HG02623 (cell line): ENCODE data around the gene SMC1B.
"Not testable (repeated sequence)": the region's sequence is repeated elsewhere in the genome, so short reads cannot be mapped to it uniquely, and the experiment has no call there.

ENCODE experiments used
- ATAC-seq: cut with Tn5 transposase; IDR thresholded peaks from one replicate; pipeline ENCODE4 v1.9.1; 2021; ENCODE audit warnings: moderate library complexity; ENCODE audit not compliant: unreplicated experiment

SMC1B gene

DNA sequence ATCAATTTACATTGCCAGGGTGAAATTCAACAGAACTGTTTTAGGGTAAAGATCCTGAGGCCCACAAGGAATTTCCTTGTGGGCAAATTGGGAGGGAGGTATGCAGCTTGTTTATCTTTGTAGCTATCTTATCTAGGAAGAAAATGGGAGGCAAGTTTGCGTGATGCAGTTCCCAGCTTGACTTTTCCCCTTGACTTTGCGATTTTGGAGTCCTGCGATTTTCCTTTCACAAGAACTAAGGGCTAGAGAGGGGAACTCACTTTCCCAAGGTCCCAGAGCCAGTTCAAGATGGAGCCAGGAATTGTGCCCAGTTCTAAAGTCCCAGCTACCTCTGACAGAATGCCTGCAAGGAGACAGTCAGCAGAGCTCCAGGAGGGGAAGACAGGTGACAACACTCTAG is 30.8 kb upstream of the SMC1B start:
- ATAC-seq = no peak

DNA sequence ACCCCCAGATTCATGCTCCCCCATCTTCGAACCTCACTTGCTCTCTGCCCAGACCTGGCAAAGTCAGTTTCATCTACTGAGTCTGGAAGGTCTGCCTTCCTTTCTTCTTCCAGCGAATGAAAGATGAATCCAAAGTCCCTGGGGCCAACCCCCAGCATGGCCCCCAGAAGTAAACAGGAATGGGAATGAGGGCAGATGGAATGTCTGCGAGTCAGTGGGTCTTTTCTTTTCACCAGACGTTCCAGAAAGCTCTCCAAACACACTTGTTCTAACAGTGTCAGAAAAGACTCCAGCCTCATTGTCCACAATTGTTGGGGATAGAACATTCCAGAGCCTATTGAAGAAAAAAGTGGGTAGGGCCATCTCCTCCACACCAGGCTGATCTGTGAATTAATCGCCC is 28.7 kb upstream of the SMC1B start:
- ATAC-seq = no peak

DNA sequence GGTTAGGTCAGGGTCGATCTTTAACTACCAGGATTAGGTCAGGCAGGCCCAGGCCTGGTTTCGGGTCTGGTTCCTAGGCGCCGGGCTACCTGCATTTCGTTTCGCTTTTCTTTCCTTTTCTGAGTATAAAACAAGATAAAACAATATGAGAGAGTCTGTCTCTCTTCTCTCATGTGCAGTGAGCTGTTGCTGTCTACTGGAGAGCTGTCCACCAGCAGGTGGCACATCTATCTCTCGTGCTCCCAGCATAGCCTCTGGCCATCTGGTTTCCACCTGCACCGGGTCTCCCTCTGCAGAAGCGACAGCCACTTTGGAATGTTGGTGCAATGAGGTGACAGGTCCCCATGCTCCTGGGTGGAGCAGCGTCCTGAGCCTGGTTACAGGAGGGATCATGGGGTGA is 27.7 kb upstream of the SMC1B start:
- ATAC-seq = no peak

DNA sequence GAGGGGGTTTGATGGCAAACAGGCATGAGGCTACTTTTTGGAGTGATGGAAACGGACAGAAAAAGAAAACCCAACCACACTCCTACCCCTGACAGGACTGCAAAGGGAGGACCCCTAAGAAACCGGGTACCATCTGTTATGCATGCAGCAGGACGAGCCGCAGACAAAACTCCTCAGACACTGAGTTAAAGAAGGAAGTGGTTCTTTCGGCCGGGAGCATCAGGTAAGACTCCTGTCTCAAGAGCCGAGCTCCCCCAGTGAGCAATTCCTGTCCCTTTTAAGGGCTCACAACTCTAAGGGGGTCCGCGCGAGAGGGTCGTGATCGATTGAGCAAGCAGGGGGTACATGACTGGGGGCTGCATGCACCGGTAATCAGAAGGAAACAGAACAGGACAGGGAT is 27.3 kb upstream of the SMC1B start:
- ATAC-seq = not testable (repeated sequence)

DNA sequence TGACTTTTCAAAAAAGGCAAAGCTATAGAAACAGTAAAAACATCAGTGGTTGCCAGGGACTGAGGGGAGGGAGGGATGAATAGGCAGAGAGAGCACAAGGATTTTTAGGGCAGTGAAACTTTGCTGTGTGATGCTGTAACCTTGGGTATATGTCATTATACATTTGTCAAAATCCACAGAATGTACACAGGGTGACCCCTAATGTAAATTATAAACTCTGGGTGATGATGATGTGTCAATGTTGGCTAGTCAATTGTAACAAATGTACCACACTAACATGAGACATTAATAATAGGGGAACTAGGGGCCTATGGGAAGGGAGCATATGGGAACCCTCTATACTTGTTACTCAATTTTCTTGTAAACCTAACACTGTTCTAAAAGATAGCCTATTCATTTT is 24.9 kb upstream of the SMC1B start:
- ATAC-seq = no peak

DNA sequence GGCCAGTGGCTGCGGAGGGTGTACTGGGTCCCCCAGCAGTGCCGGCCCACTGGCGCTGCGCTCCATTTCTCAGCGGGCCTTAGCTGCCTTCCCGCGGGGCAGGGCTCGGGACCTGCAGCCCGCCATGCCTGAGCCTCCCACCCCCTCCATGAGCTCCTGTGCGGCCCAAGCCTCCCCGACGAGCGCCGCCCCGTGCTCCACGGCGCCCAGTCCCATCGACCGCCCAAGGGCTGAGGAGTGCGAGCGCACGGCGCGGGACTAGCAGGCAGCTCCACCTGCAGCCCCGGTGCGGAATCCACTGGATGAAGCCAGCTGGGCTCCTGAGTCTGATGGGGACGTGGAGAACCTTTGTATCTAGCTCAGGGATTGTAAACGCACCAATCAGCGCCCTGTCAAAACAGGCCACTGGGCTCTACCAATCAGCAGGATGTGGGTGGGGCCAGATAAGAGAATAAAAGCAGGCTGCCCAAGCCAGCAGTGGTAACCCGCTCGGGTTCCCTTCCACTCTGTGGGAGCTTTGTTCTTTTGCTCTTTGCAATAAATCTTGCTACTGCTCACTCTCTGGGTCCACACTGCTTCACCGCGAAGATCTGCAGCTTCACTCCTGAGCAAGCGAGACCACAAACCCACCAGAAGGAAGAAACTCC is 23.6 kb upstream of the SMC1B start:
- not testable (repeated sequence) for ATAC-seq

DNA sequence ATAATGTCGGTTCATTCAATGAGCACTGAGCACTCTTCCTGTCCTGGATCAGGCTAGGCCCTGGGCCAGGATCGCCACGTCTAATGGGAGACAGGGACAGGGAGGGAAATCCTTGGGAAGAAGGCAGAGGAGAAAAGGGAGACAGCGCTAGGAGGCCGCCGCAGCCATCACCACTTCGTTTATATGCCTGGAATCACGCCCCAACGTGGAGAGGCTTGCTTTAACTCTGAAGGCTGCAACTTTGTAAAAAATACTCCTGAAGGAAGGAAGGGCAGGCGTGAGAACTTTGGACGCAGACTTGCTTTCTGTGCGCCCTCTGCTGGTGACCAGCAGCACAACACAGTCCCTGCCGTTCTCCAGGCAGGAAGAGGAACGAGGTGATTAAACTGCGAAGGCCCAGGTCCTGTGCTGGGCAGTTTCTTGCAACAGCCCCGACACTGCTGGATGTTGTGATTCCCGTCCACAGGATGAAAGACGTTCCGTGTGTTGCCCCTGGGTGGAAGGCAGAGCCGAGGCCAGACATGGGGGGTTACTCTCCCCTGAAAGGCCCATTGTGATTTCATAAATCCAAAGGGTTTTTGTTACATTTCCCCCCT is 22.2 kb upstream of the SMC1B start:
- ATAC-seq = no peak

DNA sequence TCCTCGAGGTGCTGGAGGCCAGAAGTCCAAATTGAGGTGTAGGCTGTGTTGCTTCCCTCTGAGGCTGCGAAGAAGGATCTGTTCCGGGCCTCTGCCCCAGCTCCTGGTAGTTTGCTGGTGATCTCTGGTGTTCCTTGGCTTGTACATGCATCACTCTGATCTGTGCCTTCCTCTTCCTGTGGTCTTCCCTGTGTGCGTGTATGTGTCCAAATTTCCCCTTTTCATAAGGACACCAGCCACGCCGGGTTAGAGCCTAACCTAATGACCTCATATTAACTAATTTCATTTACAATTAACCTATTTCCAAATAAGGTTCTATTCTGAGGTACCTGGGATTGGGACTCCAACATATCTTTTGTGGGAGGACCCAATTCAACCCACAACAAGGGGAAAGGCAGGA is 21.6 kb upstream of the SMC1B start:
- ATAC-seq = no peak

DNA sequence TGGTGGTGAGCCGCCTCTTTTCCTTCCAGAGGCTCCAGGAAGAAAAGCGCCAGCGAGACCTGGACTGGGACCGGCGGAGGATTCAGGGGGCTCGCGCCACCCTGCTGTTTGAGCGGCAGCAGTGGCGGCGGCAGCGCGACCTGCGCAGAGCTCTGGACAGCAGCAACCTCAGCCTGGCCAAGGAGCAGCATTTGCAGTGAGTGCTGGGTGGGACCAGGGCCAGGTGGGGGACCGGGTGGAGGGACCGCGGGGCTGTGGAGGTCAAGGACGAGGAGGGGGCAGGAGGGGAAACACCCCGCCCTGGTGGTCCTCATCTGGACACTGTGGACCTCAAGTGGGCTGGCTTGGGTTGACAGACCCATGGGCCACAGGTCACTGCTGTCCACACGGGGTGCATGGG is 17.5 kb upstream of the SMC1B start:
- no peak for ATAC-seq

DNA sequence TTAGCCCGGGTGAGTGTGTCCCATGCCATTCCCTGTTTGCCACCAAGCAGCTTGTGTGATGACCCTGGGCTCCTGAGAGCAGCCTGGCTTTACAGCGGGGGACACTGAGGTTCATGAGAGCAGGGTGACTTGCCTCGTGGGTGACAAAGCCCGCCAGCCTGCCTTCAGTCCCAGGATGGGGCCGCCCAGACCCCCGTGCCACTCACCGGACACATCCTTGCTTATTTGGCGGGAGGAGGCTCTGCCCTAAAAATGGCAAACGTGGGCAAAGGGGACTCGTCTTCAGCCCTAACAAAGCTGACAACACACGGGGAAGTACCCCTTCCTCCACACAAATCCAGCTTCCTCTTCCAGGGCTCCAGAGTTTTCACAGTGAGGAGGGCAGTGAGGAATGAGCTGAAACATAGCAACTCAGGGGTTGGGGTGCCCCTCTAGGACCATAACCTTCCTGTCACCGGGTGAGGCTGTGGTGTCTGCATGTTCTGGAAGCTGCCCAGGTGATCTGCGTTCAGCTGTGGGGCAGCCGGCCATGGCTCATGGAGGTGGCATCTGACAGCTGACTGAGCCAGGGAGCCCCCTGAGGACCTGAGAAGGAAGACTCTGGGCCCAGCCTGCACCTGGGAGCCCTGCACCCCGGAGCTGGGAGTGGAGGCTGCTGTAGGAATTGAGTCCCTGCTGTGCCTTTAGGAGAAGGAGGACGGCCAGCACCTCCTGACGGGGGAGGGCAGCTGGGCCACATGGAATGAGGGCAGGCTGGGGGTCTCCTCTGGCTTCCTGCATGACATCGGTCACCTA is 16.8 kb upstream of the SMC1B start:
- no peak for ATAC-seq

DNA sequence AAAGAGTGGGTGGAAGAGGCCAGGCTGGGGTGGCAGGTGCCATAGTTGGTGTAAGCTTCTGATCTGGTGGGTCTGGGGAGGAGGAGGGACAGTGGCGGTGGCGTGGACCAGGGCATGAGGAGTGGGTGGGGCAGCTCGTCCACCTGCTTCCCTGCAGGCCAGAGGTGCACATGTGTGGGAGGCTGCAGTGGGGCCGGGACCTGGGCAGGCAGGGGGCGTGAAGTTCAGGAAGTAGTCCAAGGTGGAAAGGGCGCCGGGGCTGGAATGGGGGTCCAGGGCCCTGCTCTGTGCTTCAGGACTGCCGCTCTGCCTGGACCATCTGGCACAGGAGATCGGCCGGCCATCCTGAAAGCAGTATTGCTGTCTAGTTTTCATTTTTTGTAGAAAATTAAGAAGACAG is 16.0 kb upstream of the SMC1B start:
- ATAC-seq = no peak

DNA sequence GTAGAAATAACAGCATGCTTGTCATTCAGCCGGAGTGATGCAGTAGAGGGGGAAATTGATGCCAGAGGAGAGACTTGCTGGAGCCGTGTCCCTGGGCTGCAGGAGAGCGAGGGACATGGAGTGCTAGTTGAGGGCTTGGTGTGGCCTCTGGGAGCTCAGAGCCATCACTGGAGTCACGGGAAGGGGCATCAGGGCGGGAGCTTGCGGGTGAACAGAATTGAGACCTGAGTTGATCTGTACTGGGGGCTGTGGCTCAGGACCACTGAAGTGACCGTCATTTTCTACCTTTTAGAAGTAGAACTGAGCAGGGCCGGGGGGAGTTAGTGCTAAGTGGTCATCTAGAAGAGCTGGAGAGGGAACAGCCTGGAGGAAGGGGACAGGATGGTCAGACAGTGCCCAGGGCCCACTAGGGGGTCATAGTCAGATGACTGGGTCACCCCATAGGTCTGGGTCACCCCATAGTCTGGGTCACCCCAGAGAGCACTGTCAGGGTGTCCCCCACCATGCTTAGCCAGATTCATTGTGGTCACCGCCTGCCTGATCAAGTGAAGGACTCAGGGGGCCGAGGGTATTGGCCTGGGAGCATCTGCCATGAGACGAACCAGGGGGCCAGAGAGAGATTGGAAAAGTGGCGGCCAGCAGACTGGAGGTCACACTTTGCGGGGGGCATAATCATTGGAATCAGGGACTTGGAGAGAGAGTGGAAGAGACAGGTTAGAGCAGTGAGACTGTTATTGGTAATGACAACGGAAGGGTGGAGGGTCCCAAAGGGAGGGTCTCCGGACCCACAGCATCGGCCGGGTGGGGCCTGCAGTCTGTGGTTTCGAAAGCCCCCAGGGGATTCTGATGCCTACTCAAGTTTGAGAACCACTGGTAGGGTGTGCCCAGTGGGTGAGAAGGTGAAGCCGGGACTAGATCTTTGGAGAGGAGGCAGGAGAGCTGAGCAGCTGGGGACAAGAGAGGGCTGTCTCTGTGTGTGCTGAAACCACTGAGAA is 15.3 kb upstream of the SMC1B start:
- ATAC-seq = no peak

DNA sequence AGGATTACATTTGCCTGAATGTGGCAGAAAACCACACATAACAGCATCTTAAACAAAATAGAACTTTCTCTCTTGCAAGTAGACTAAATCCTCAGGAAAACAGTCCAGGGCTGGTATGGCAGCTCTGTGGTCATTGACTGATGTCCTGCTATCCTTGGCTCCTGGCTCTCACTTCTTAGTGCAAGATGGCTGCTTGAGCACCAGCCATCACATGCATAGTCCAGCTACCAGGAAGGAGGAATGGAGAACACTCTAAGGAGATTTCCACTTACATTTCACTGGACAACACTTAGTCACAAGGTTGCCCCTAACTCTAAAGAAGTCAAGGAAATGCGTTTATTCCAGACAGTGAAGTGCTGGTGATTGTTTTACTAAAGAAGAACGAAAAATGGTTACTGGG is 13.7 kb upstream of the SMC1B start:
- ATAC-seq = no peak

DNA sequence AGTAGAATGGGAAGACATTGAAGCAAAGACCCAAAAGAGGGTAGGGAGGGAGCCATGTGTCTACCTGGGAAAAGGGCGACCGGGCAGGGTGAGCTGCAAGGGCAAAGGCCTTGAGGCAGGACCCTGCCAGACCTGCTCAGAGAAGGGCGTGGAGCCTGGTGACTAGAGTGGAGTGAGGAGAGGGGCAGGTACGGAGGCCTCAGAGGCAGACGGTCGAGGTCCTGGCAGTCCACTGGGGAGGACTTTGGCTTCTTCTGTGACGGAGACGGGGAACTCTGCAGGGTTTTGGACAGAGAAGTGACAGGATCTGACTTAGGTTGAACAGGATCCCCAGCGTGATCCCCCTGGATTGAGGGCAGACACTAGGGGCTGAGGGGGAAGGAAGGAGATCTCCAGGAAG is 13.0 kb upstream of the SMC1B start:
- ATAC-seq = no peak

DNA sequence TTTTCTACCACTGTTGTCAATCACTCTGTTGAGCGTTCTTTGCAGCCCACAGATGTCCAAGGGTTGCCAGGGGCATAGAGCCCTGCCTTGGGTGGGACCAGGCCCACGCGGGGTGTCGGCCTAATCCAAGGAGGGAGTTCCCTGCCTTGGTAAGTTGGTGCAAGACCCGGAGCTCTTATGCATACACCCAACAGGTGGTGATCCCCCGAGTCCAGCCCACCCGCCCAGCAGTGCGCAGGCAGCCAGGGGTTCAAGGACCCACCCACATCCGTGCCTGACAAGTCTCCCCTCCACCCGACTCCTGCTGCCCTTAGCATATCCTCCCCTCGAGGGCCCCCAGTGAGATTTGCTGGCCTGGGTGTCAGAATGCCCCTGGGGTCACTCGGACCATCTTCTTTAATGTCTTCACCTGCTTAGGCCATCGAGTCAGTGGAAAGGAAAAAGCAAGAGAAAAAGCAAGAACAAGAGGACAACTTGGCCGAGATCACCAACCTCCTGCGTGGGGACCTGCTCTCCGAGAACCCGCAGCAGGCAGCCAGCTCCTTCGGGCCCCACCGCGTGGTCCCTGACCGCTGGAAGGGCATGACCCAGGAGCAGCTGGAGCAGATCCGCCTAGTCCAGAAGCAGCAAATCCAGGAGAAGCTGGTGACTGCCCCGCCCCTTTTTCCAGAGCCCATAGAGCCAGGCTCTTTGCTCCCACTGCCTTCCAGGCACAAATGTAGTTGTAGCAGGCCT is 12.3 kb upstream of the SMC1B start:
- no peak for ATAC-seq

DNA sequence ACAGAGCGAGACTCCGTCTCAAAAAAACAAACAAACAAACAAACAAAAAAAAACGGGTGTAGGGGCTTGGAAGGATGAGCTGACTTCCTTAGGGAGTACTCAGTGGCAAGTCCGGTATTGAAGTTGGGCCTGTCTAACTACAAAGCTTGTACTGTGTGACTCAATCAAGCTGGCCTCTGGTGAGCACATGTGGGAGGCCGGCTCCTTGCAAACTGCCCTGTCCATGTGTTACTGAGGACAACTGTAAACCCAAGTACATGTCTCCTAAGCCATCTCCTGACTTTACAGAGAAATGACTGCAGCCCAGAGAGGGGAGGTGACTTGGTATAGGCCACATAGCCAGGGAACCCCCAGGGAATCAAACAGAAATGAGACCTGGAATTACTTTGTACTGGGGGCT is 11.7 kb upstream of the SMC1B start:
- ATAC-seq = no peak

DNA sequence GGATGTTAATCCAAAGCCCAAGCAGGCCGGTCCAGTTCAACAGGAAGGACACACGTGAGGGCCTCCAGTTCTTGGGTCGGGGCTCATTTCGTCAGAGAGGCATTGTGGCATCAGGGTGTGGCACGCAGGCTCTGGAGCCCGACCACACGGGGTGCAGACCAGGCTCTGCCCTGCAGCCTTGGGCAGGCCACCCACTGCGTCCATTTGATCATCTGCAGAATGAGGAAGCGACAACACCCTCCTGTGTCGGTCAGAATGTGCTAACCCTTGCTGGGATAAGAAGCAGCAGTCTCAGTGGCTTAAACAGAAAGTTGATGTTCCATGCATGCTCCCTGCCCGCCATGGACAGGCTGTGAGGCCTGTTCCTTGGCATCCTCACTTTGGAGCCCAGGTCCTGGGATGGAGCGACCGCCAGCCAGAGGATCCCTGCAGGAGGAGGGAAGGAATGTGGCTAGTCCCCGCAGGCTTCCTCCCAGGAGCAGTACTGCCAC is 10.9 kb upstream of the SMC1B start:
- ATAC-seq = no peak

DNA sequence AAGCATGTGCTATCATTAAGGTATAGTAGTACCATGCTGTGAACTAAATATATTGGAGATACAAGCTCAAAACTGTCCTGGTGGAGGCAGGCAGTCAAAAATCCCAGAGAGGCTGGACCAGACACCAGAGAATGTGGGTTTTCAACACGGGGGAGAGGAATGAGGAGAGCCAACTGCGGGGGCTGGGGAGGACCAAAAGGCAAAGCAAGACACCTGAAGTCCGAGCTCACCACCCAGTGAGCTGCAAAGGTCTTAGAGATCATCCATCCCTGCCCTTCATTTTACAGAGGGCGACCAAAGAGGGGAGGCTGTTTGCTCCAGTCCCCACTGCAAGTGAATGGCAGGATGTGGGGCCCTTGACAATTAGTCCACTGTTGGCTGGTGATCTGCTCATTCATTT is 10.1 kb upstream of the SMC1B start:
- no peak for ATAC-seq

DNA sequence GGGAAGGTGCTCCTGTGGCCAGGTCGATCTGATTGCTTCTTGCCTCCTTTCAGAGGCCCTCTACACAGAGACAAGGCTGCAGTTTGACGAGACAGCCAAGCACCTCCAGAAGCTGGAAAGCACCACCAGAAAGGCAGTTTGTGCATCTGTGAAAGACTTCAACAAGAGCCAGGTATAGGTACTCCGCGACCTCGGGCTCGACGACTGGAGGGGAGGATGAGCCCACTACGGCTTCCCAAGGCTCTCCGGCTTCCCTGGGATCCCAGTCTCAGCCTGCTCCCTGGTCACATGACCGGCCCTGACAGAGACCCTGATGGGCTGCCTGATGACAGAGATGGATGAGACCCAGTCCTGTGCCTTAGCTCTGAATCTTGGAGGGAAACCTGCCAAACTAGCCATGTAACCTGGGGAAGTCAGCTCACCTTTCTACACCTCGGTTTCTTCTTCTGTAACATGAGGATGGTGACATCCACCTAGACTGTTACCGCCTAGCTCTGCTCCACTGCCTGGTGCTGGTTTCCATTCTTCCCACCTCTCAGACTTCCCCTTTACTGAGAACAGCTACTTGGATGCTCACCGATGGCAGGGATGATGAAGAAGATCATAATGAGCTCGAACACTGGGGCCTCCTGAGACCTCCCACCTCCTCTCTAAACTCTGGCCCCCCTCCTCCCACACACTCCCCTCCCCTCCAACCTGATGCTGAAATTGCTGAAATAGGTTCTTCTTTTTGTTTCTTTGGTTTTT is 9.0 kb upstream of the SMC1B start:
- ATAC-seq = no peak
